ENCODE measurements around the gene ROM1.

GRCh38 chr11:62575156-62575555 is 37.9 kb upstream of the ROM1 start:
- no peak for TF ChIP-seq CTCF (IDR thresholded peaks at IDR 0.05; ENCODE audit: poor library complexity)
- TF ChIP-seq EZH2phosphoT487 (IDR thresholded peaks at IDR 0.05; ENCODE audit: low read depth, severe bottlenecking, unreplicated experiment) = no peak
- no peak for TF ChIP-seq EZH2 (IDR thresholded peaks at IDR 0.05; ENCODE audit: borderline replicate concordance)

Measured in hepatocyte (in vitro differentiated cells).